ENCODE results near the gene PLPP2.

DNA sequence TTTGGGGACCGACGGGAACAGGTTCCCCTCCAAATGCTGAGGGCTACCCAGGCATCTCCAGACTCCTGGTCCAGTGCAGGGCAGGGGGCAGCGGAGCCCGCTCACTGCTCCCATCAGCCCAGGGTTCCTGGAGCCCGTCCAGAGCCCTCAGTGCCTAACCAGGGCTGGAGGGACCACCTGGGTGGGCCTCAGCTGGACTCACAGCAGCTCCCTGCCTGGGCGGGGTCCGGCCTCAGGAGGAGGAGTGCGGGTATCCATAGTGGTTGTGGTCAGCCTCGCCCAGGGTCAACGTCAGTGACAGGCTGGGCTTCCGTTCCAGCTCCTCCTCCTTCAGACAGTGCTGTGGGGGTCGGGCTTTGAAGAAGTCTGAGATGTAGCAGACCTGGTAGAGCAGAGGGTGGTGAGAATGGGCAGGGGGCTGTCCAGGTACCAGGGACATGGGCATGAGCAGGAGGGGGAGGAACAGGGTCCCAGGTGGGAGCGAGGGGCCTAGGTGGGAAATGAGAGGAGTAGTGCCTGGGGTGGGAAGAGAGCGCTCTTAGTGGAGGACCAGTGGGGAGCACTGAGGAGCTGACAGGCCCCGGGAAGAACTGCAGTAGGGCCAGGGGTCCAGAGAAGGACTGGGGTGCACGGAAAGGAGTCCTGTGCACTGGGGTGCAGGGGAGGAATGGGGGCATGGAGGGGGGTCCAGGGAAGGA, 9.9 kb downstream of the PLPP2 start:
- TF ChIP-seq POLR2A (IDR thresholded peaks at IDR 0.05; ENCODE audit: low read length): no peak
- no peak for TF ChIP-seq GATA1 (IDR thresholded peaks at IDR 0.05; ENCODE audit: low read depth, low read length)

All from erythroblast (primary cell).